Right lung (tissue), 5 donors: ENCODE measurements around the gene ARL11. TPM values are rescaled to one million over a fixed set of nuclear protein-coding genes. Genes with fewer than 3 reads are reported as not detected.

Source experiments
- DNase-seq, 2 donors: peaks; one replicate each; pipeline ENCODE4 v3.0.0-alpha.2; 2013
- polyA plus RNA-seq, 5 donors: library from polyadenylated mRNA; unstranded; fragments of 120-200 nt; gene quantifications; one replicate each; pipeline versions ENCODE4 v1.2.1 to v1.2.3, GENCODE V29; 2013; ENCODE audit warnings: inconsistent platforms in 1 of 5, low replicate concordance in 1 of 5; ENCODE audit not compliant: insufficient read length in 5 of 5, insufficient read depth in 1 of 5

ARL11 gene
- polyA plus RNA-seq, 5 donors, result 0.50 to 0.86 (median 0.58) TPM

DNA sequence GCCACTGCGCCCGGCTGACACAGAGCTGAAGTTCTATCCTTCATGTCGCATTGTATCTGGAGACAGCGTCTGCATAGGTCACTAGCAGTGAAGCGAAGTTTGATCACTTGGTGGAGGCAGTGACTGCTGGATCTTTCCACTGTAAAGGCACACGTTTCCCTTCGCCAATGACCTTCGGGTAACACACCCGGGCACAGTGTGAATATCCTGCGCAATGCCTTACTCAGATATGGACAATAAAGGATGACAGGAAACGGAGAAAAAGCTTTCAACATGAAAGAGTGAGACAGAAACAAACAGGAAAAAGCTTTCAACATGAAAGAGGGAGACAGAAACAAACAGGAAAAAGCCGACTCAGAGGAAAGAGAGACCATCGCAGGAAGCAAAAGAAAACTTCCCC lies 17.1 kb downstream of the ARL11 start:
- DNase-seq, result no peak

DNA sequence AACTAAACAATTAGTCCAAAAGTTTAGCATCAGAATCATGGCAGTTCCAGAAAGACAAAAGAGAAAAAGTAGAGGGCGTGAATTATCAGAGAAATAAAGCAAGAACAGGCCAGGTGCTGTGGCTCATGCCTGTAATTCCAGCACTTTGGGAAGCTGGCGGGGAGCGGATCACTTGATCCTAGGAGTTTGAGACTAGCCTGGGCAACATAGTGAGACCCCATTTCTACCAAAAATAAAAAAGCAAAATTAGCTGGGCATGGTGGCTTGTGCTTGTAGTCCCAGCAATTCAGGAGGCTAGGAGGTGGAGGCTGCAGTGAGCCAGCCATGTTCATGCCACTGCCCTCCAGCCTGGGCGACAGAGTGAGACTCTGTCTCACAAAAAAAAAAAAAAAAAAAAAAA lies 18.4 kb downstream of the ARL11 start:
- DNase-seq, result no peak

DNA sequence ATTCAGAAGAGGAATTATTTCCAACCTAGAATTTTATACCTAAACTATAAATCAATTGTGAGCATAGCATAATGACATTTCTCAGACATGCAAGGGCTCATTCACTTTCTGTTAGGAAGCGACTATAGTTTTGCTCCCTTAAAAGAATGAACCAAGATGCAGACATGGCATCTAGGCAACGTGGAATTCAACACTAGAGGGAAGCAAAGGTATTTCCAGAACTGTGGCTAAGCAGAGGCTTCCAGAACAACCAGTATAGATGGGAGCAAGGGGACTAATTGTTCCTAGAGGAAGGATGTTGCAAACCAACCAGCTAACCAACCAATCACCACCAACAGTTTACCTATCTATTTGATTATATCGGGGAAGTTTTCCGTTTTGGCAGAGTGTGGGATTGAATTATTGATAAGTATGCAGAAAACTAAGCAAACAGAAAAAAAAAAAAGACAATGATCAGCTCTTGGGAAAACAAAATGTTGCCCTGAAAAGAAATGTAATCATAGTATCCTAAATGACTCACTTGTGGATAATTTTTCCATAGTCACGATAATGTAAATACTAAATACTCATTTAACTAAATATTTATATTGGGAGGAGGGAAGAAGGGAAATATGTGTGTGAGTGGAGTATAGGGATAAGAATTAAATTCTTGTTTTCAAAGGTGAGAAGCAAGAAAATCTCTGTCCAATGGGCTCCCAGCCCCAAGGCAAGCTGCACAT lies 21.1 kb downstream of the ARL11 start:
- DNase-seq, result no peak

DNA sequence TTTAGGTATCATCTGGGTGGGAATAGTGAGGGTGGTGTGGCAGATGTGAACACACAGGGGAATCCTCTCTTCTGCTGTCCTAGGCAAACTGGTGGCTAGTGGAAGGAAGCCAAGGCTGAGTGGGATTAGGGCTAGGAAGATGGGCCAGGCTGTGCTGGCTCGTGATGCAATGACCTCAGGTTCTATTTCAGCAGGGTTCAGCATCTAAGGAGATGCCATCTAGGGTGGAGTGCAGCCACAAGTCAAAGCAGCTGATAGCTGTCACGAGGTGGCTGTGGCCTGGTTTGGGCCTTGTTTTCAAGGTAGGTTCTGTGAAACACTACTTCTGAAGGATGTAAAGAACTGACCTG lies 21.6 kb downstream of the ARL11 start:
- DNase-seq, result no peak

DNA sequence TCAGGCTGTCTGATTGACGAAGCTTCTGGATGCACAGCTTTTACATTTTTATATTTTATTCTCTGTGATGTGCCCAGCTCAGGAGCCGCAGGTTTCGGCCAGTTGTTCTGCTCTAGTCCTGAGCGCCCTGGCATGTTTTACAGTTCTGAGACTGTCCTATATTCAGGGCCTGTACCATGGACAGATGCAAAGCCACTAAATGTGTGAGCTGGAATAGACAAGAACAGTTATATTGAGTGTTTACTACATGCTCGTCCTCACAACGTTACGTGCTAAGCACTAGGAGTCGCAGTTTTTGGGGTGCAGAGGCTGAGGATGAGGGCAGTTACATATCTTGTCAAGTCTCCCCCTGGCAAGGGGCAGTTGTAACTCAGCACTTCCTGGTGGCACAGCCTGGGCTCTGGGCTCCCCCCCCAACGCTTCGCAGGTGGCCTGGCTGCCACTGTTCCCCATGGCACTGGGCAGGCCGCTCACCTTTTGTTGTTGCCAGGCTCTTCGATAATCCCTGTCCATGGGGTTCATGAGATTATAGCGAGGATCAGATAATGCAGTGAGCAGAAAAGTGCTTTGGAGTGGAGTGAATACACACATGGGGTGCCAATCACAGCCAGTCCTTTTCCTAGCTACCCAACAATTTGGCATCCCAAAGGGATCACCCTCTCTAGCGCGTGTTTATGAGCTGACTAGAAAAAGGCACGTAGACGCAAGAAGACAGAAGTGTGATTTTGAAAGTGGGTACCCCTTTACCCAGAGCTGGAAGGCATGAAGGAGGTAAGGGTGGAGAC lies 23.5 kb downstream of the ARL11 start:
- DNase-seq, result no peak

DNA sequence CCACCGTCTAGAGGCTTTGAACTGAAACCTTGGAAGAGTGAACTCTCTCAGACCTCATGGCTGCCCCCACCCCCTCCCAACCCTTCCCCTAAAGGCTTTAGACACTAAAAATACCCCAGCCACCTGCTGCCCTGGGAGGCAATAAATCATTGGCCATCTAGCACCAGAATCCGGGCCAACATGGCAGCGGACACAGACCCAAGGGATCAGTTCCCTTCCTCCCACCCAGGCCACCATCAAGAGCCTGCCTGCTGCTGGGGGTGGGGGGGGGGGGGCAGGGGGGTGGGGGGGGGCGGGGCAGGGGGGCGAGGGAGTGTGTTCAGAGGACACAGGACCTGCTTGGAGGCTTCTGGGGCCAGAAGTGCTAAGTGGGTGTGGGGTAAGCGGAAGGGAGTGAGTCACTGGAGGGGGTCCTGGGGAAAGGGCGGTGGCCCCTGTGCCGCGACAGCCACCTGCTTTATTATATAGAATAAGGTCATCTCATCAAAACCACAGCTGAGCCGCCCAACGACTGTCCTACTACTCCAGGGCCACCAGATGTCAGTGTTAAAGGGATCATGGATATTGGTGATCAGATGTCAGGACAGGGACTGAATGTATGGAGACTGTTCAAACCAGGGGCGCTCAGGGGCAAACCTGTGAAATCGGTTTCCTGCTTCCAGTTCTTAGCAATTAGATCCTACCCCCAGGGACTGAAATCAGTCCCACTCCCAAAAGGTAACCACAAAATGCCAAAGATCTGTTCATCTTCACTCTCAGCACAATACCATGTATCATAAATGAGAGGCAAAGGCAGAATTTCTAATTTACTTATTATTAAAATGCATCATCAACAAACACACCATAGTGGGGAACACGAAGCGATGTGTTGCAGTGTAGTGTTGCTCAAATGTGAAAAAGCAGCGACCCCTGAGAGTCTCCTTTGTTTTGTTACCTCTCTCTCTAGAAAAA lies 24.3 kb downstream of the ARL11 start:
- DNase-seq, result no peak

DNA sequence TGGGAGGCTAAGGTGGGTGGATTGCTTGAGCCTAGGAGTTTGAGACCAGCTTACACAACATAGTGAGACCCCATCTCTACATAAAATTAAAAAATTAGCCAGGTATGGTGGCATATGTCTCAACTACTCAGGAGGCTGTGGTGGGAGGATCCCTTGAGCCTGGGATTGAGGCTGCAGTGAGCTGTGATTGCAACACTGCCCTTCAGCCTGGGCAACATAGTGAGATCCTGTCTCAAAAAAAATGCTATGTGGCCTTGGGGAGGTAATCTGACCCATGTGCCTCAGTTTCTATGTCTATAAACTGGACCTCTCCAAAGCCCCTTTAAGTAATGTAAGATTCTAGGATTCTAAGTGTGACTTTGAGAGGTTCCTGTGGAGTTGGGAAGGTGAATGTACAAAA lies 25.2 kb downstream of the ARL11 start:
- no peak for DNase-seq

DNA sequence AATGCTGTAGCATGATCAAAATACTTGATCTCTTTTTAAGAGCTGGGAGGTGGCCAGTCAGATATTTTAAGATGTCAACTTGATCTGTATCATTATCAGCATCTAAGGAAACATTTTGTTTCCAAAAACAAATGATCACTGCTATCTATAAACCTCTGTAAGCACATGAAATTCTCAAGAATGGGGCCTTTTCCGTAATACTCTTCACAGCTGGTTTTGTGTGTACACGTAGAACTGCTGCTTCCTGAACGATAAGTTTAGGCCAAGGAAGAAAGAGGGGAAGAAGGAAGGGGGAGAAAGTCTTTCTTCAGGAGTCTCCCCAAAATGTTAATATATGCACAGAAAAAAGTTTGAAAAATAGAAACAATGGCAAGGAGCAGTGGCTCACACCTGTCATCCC lies 25.7 kb downstream of the ARL11 start:
- no peak for DNase-seq

DNA sequence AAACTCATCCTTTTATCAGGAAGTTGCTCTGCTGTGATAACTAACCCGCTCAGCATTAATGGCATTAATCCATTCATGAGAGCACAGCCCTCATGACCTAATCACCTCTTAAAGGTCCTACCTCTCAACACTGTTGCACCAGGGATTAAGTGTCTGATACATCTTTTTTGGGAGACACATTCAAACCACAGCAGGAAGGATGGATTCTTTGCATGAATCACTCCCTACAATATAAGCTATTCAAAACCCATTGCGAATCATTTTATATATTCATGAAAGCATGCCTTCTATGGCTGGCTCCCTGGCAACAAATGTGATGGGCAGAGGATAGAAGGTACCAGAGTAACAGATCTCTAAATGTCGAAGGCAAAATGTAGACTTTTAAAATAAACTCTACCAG lies 27.6 kb downstream of the ARL11 start:
- DNase-seq, result no peak

DNA sequence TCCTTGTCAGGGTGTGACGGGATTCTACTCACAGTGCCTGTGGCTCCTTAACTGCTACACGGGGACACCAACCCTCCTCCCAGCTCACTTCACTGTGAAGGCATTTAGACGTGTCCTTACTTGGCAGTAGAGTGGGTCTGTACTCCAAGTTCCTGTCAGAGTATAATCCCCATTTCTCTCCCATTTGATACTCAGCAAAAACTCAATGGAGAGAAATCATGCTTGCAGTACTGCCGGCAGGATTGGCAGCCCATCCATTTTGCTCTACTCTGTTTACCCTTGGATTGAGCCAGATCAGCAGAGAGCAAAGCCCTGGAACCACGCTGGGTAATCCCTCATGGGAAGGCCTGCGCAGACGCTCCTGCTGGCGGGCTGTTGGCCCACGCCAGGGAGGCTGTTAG lies 28.9 kb downstream of the ARL11 start:
- no peak for DNase-seq

DNA sequence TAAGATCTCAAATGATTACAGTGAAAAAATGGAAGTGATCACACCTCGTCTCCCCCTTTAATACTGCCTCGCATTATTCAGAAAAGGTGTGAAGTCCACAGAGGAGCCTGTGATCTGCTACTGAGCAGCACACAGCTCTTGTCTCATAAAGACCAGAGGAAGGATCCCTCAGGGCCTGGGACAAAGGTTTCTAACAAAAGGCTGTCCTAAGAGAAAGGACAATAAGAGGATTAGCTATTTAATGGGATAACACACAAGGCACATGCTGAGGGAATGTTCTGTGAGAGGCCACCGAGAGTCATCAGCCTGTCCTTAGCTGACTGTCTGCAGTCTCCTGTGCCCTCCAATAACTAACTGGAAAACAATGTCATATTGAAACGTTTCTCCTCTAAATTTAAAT lies 36.3 kb downstream of the ARL11 start:
- DNase-seq, result no peak

DNA sequence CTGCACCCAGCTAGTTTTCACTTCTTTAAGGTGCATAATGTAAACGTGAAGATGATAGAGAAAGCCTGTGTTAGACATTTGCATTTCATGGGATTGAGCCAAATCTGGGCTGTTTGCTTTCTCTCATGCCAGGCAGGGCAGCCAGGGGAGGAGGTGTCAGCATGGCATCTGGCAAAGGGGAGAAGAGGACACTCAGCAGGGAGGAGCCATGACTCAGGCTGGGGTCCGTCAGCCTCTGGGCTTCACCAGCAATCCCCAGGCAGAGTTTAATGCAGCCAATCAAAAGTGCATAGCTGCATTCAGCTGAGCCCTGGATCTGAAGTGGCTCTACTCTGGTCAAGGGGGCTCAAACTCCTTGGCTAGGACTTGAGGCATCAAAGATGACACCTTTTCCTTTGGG lies 39.5 kb downstream of the ARL11 start:
- DNase-seq, result no peak

DNA sequence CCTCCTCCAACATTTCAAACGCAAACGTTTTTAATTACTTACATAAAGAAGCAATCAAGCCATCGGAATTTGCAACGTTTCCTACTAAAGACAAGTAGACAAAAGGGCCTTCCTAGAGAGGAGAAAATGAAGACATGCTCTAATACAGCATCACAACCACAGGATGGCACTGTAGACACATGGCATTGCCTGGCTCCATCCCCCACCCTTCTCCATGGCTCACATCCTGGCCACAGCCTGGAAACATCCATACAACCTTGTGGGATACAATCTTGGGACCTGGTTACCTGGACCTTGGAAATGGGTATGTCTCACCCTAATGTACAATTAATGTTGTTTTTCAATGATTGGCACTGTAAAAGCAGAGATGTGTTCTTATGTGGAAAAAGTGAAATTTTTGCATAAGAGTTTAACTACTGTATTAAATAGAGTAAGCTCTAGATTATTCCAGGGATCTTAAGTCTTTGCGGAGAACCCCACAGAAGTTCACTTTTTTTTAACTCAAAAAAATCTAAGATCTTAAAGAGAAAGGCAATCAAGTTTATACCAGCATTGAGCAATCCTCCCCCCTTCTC lies 41.5 kb downstream of the ARL11 start:
- DNase-seq, result peak; percentile 31 to 75

DNA sequence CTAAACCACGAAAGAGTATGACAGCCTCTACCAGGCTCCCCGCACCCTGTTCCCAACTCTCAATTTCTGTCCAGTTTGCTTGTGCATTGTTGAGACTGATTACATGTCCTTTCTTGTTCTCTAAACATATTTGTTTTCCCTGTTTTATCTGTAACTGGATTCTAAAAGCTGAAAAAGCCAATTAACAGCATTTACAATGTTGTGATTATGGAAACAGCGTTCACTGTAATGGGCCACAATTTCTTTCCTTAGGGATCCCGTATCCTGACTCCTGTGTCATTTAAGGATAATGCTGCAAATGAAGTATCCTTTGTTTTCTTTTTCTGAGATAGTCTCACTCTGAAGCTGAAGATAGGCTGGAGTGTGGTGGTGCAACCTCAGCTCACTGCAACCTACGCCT lies 42.5 kb downstream of the ARL11 start:
- DNase-seq, result no peak

DNA sequence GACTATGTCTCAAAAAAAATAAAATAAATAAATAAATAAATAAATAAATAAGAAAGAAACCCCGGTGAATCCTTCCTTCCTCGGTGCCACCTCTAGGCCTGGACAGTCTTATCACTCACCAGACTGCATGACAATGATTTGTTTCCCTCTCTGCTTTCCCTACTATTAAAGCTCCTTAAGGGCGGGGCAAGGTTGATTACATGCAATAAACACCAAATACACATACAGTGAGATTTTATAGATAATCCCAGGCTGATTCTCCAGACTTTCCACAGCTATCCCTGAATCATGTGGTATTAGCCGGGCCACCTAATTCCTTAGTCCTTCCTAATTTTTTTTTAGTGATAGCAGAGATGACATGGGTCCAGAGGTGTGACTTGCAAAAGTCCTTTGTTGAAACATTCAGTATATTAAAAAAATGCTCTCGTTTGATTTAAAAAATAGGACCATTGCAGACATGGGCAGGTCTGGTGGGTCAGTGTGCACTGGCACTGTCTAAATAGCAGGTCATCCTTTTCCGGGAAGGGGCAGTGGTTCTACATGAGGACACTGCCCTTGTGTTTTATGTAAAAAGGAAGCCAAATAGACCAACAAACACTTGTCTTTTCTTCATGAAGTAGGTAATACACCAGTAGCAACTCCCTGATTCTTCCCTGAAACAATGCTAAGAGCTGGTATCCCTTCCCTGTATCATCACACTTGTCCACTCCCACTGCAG lies 48.4 kb downstream of the ARL11 start:
- DNase-seq, result no peak

DNA sequence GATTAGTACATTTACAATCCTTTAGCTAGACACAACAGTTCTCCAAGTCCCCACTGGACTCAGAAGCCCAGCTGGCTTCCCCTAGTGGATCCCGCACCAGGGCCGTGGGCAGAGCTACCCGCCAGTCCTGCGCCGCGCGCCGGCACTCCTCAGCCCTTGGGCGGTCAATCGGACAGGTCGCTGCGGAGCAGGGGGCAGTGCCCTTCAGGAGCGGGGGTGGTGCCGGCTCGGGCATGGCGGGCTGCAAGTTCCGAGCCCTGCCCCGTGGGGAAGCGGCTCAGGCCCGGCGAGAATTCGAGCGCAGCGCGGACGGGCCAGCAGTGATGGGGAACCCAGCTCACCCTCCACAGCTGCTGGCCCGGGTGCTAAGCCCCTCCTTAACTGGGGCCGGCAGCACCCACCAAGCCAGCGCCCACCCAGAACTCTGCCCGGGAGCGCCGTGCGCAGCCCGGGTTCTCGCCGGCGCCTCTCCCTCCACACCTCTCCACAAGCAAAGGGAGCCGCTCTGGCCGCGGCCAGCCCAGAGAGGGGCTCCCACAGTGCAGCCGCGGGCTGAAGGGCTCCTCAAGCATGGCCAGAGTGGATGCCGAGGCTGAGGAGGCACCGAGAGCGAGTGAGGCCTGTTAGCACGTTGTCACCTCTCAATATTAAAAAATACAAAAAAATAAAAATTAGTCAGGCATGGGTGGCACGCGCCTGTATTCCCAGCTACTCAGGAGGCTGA lies 50.0 kb downstream of the ARL11 start:
- no peak for DNase-seq

DNA sequence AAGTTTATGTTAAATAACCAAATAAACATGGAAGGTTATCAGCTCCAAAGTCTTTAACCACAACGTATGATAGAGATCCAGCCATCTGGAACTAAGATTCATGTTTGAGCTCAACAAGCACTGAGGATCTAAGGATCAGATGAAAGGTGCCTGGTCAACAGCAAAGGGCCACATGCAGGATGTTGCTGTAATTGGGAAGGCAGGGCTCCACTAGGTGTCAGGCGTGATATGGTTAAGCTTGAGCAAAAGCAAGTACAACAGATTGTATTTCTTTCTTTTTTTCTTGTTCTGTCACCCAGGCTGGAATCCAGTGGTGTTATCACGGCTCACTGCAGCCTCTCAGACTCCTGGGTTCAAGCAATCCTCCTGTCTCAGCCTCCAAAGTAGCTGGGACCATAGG lies 50.9 kb downstream of the ARL11 start:
- no peak for DNase-seq

DNA sequence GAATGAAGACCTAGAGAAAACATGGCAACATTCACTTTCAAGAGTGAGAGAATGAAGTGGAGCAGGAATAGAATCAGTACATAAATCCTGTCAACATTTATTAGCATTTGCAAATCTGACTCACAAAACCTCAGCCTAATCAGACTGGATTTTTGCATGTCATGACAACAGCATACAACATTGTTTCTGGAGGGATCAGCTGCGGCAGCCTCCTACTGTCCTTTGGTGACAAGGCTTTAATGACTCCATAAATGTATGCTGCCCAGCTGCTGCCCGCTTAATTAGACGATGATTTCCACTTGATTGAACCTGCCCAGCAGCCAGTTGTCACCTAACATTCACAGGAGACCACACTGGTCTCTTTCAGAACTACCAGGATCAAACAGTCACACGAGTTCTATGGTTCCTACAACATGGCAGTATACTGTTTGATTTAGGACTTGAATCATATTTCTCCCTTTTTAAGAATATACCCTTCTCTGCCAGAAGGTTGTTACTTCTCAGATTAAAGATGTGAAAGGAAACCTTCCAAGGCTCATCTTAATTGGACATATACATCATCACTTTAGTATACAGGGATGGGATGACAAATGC lies 53.6 kb downstream of the ARL11 start:
- no peak for DNase-seq
